PC-3 (cell line): ENCODE results near the gene SLC16A13. TPM values are rescaled to one million over a fixed set of nuclear protein-coding genes. Genes with fewer than 3 reads are reported as not detected.
A peak's percentile ranks its signal among the peaks of the same experiment; 100 is the strongest.

ENCODE experiments used
- ATAC-seq: fragments of 200-7000 bp; cut with Tn5 transposase; 2 replicates; pipeline ENCODE4 v1.9.1; 2020; ENCODE audit warnings: mild to moderate bottlenecking, moderate library complexity
- BruUV-seq: library from RNA; stranded (reverse); fragments of 400-500 nt; replicated peaks from 2 replicates; lab custom pipeline; 2021; lab: Mats Ljungman, UMichigan
- CTCF ChIA-PET: fragments of 300-600 bp; sonication (Branson Sonifier 250); formaldehyde crosslinking; loops from one replicate; lab custom pipeline; 2022; ENCODE audit warnings: antibody characterized with exemption; lab: Charles Lee
- POLR2A ChIA-PET: fragments of 300-600 bp; sonication (Branson Sonifier 250); formaldehyde crosslinking; loops from one replicate; lab custom pipeline; 2022; ENCODE audit warnings: antibody characterized with exemption; ENCODE audit not compliant: unreplicated experiment; lab: Charles Lee
- DNase-seq: peaks from one replicate; pipeline ENCODE4 v3.0.0-alpha.2; 2015
- H2AFZ ChIP-seq: fragments of 300-600 bp; sonication (generic); 2 replicates; pipeline ENCODE4 v1.6.0; 2016; ENCODE audit warnings: antibody characterized with exemption, low read length
- H3F3A ChIP-seq: fragments of 300-600 bp; sonication (generic); one replicate; pipeline ENCODE4 v1.6.0; 2017; ENCODE audit warnings: antibody characterized with exemption, low read length, control low read depth, mild to moderate bottlenecking; ENCODE audit not compliant: unreplicated experiment
- H3K27ac ChIP-seq: fragments of 300-600 bp; sonication (generic); 2 replicates; pipeline ENCODE4 v1.5.1; 2016; ENCODE audit warnings: mild to moderate bottlenecking, low read length
- H3K27me3 ChIP-seq: fragments of 300-600 bp; sonication (generic); 2 replicates; pipeline ENCODE4 v1.6.1; 2016; ENCODE audit warnings: low read length, mixed read lengths
- H3K36me3 ChIP-seq: fragments of 300-600 bp; sonication (generic); 2 replicates; pipeline ENCODE4 v1.6.1; 2016; ENCODE audit warnings: low read depth, mixed run types, low read length, mixed read lengths
- H3K4me1 ChIP-seq: fragments of 300-600 bp; sonication (generic); 2 replicates; pipeline ENCODE4 v1.5.1; 2016; ENCODE audit warnings: low read length; ENCODE audit not compliant: insufficient read depth
- H3K4me2 ChIP-seq: fragments of 300-600 bp; sonication (generic); 2 replicates; pipeline ENCODE4 v1.6.0; 2016; ENCODE audit warnings: low read length
- H3K4me3 ChIP-seq: fragments of 300-600 bp; sonication (generic); 2 replicates; pipeline ENCODE4 v1.5.1; 2016; ENCODE audit warnings: mild to moderate bottlenecking, low read length, mixed read lengths
- H3K79me2 ChIP-seq: fragments of 300-600 bp; sonication (generic); 2 replicates; pipeline ENCODE4 v1.6.1; 2017; ENCODE audit warnings: low read length, mixed read lengths
- H3K9ac ChIP-seq: fragments of 300-600 bp; sonication (generic); 2 replicates; pipeline ENCODE4 v1.6.0; 2016; ENCODE audit warnings: mild to moderate bottlenecking, low read length
- H3K9me2 ChIP-seq: fragments of 300-600 bp; sonication (generic); replicated peaks from 2 replicates; pipeline ENCODE4 v1.6.1; 2016; ENCODE audit warnings: mixed run types, low read length, mixed read lengths
- H3K9me3 ChIP-seq: fragments of 300-600 bp; sonication (generic); 2 replicates; pipeline ENCODE4 v1.6.1; 2016; ENCODE audit warnings: low read length, mixed read lengths
- H4K20me1 ChIP-seq: fragments of 300-600 bp; sonication (generic); 2 replicates; pipeline ENCODE4 v1.6.1; 2016; ENCODE audit warnings: low read length, mixed read lengths
- EZH2 ChIP-seq: fragments of 300-600 bp; sonication (generic); IDR thresholded peaks from one replicate; pipeline ENCODE4 v1.6.1; 2017; ENCODE audit warnings: antibody characterized with exemption, mild to moderate bottlenecking, low read length; ENCODE audit not compliant: unreplicated experiment
- EZH2phosphoT487 ChIP-seq: fragments of 300-600 bp; sonication (generic); IDR thresholded peaks from 2 replicates; pipeline ENCODE4 v1.6.1; 2018; ENCODE audit warnings: mild to moderate bottlenecking, antibody characterized with exemption, low read length, borderline replicate concordance
- intact Hi-C: fragments of 100-400 bp; cut with micrococcal nuclease; formaldehyde crosslinking; loops from 2 replicates; pipeline ENCODE4 v1.9.0; 2023
- total RNA-seq: library from RNA; depleted of rRNA; stranded (reverse); fragments of >200 nt; gene quantifications from 2 replicates; pipeline ENCODE4 v1.2.3, GENCODE V29; 2014
- TF ChIP-seq, protein P1 (sequence below): fragments of 300-600 bp; sonication (generic); conservative IDR thresholded peaks from 2 replicates; pipeline ENCODE4 v1.5.1; 2017; ENCODE audit warnings: antibody characterized with exemption, low read depth, mild to moderate bottlenecking, low read length

The SLC16A13 gene
- total RNA-seq, 1 experiment from 2014 or later: 0.62 TPM

GRCh38 chr17:7023576-7024401, 12.0 kb upstream of the SLC16A13 start:
- no peak overlapping the region for H3K27ac ChIP-seq
- H3K4me1 ChIP-seq: peaks cover 12% of the 10 kb centered on the region; the same call in 1 of the 2 replicates
- no TSS peak for BruUV-seq
- intact Hi-C loops: loop anchor here (5.0 kb wide), 2 partner anchors 181 to 356 kb away; no protein-coding TSS in a partner anchor
- DNase-seq (peak; percentile 42), ATAC-seq (peak; percentile 38)
- H3K9ac ChIP-seq: no peak overlapping the region
- ChIA-PET CTCF (no interaction called here), POLR2A (no interaction called here)
- TF ChIP-seq, protein P1, sequence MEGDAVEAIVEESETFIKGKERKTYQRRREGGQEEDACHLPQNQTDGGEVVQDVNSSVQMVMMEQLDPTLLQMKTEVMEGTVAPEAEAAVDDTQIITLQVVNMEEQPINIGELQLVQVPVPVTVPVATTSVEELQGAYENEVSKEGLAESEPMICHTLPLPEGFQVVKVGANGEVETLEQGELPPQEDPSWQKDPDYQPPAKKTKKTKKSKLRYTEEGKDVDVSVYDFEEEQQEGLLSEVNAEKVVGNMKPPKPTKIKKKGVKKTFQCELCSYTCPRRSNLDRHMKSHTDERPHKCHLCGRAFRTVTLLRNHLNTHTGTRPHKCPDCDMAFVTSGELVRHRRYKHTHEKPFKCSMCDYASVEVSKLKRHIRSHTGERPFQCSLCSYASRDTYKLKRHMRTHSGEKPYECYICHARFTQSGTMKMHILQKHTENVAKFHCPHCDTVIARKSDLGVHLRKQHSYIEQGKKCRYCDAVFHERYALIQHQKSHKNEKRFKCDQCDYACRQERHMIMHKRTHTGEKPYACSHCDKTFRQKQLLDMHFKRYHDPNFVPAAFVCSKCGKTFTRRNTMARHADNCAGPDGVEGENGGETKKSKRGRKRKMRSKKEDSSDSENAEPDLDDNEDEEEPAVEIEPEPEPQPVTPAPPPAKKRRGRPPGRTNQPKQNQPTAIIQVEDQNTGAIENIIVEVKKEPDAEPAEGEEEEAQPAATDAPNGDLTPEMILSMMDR: no peak
- TF ChIP-seq EZH2phosphoT487: no peak
- H3K9me3 ChIP-seq: no peaks in the 10 kb centered on the region
- no peaks in the 10 kb centered on the region for H3K36me3 ChIP-seq
- no peaks in the 10 kb centered on the region for H3F3A ChIP-seq
- no peaks in the 10 kb centered on the region for H3K9me2 ChIP-seq
- no peak overlapping the region for H3K4me3 ChIP-seq
- H3K79me2 ChIP-seq: no peaks in the 10 kb centered on the region
- H2AFZ ChIP-seq: no peak overlapping the region
- H3K27me3 ChIP-seq: no peaks in the 10 kb centered on the region
- H3K4me2 ChIP-seq: no peak overlapping the region
- H4K20me1 ChIP-seq: no peaks in the 10 kb centered on the region

GRCh38 chr17:7024402-7024785, 11.4 kb upstream of the SLC16A13 start:
- ChIA-PET CTCF (no interaction called here), POLR2A (no interaction called here)
- Histone ChIP-seq H2AFZ (no peak overlapping the region), H3F3A (no peaks in the 10 kb centered on the region), H3K79me2 (no peaks in the 10 kb centered on the region), H3K27me3 (no peaks in the 10 kb centered on the region), H3K9me3 (no peaks in the 10 kb centered on the region), H3K4me3 (no peak overlapping the region), H3K27ac (no peak overlapping the region), H3K9me2 (no peaks in the 10 kb centered on the region), H3K4me2 (no peak overlapping the region), H3K4me1 (peaks cover 10% of the 10 kb centered on the region; the same call in 1 of the 2 replicates), H4K20me1 (no peaks in the 10 kb centered on the region), H3K9ac (no peak overlapping the region), H3K36me3 (no peaks in the 10 kb centered on the region)
- ATAC-seq: no peak
- TF ChIP-seq, protein P1: no peak
- BruUV-seq: no TSS peak
- intact Hi-C loops: loop anchor here (5.0 kb wide), 2 partner anchors 182 to 357 kb away; no protein-coding TSS in a partner anchor
- DNase-seq: no peak

- BruUV-seq: no TSS peak
- Histone ChIP-seq H3F3A (no peaks in the 10 kb centered on the region), H3K4me2 (no peak overlapping the region), H2AFZ (no peak overlapping the region), H3K9me2 (no peaks in the 10 kb centered on the region), H3K36me3 (no peaks in the 10 kb centered on the region), H3K4me3 (no peak overlapping the region), H3K79me2 (no peaks in the 10 kb centered on the region), H3K27me3 (no peaks in the 10 kb centered on the region), H3K9ac (no peak overlapping the region), H3K27ac (no peak overlapping the region), H3K9me3 (no peaks in the 10 kb centered on the region), H4K20me1 (no peaks in the 10 kb centered on the region), H3K4me1 (peaks cover 4% of the 10 kb centered on the region; the same call in 1 of the 2 replicates)
- intact Hi-C loops: no loop called here
- CTCF ChIA-PET: interaction anchor here (0.6 kb wide), 1 partner anchor 108 kb away, joined by 3 read pairs; no protein-coding TSS in a partner anchor
- DNase-seq (no peak), ATAC-seq (no peak)
- POLR2A ChIA-PET: no interaction called here
- TF ChIP-seq EZH2phosphoT487 (no peak), EZH2 (no peak)
- TF ChIP-seq, protein P1: no peak
Measured at GRCh38 chr17:7025245-7025644, 10.6 kb upstream of the SLC16A13 start.
